MM.1S (cell line): ENCODE data around the gene MIOX.

Source experiments
- DNase-seq: peaks from one replicate; pipeline ENCODE4 v3.0.0-alpha.2; 2015
- H2AFZ ChIP-seq: fragments of 300-600 bp; sonication (generic); 2 replicates; pipeline ENCODE4 v1.6.0; 2016; ENCODE audit warnings: antibody characterized with exemption, low read length
- H3F3A ChIP-seq: fragments of 300-600 bp; sonication (generic); 2 replicates; pipeline ENCODE4 v1.6.1; 2016; ENCODE audit warnings: mild to moderate bottlenecking, antibody characterized with exemption, low read length, moderate library complexity, mixed read lengths; ENCODE audit not compliant: insufficient read depth
- H3K27ac ChIP-seq: fragments of 300-600 bp; sonication (generic); 2 replicates; pipeline ENCODE4 v1.5.1; 2016; ENCODE audit warnings: mild to moderate bottlenecking, low read length
- H3K27me3 ChIP-seq: fragments of 300-600 bp; sonication (generic); replicated peaks from 2 replicates; pipeline ENCODE4 v1.6.0; 2016; ENCODE audit warnings: low read length; ENCODE audit not compliant: insufficient read depth
- H3K36me3 ChIP-seq: fragments of 300-600 bp; sonication (generic); replicated peaks from 2 replicates; pipeline ENCODE4 v1.6.1; 2016; ENCODE audit warnings: mild to moderate bottlenecking, low read length, mixed read lengths; ENCODE audit not compliant: insufficient read depth
- H3K4me1 ChIP-seq: fragments of 300-600 bp; sonication (generic); 2 replicates; pipeline ENCODE4 v1.6.1; 2016; ENCODE audit warnings: low read length, mixed read lengths
- H3K4me2 ChIP-seq: fragments of 300-600 bp; sonication (generic); 2 replicates; pipeline ENCODE4 v1.6.0; 2016; ENCODE audit warnings: low read depth, low read length
- H3K4me3 ChIP-seq: fragments of 300-600 bp; sonication (generic); 2 replicates; pipeline ENCODE4 v1.5.1; 2016; ENCODE audit warnings: low read length, mixed read lengths
- H3K79me2 ChIP-seq: fragments of 300-600 bp; sonication (generic); 2 replicates; pipeline ENCODE4 v1.6.1; 2016; ENCODE audit warnings: mixed run types, low read length, mixed read lengths
- H3K9ac ChIP-seq: fragments of 300-600 bp; sonication (generic); 2 replicates; pipeline ENCODE4 v1.6.1; 2016; ENCODE audit warnings: low read length, mixed read lengths
- H3K9me2 ChIP-seq: fragments of 300-600 bp; sonication (generic); replicated peaks from 2 replicates; pipeline ENCODE4 v1.6.1; 2016; ENCODE audit warnings: mild to moderate bottlenecking, low read length, mixed read lengths; ENCODE audit not compliant: insufficient read depth
- H3K9me3 ChIP-seq: fragments of 300-600 bp; sonication (generic); replicated peaks from 2 replicates; pipeline ENCODE4 v1.6.1; 2016; ENCODE audit warnings: mild to moderate bottlenecking, low read length, mixed read lengths; ENCODE audit not compliant: insufficient read depth
- H4K20me1 ChIP-seq: fragments of 300-600 bp; sonication (generic); 2 replicates; pipeline ENCODE4 v1.6.1; 2016; ENCODE audit warnings: mild to moderate bottlenecking, low read length, moderate library complexity, mixed read lengths; ENCODE audit not compliant: insufficient read depth
- EZH2 ChIP-seq: fragments of 300-600 bp; sonication (generic); optimal IDR thresholded peaks from 2 replicates; pipeline ENCODE3; 2017; ENCODE audit warnings: low read depth, mild to moderate bottlenecking, antibody characterized with exemption, low read length, mixed read lengths
- EZH2phosphoT487 ChIP-seq: fragments of 300-600 bp; sonication (generic); IDR thresholded peaks from 2 replicates; pipeline ENCODE4 v1.6.1; 2018; ENCODE audit warnings: antibody characterized with exemption, low read length
- TF ChIP-seq, protein P1 (sequence below): fragments of 300-600 bp; sonication (generic); IDR thresholded peaks from 2 replicates; pipeline ENCODE4 v1.5.1; 2016; ENCODE audit warnings: antibody characterized with exemption, low read length, mixed read lengths

The MIOX gene

DNA sequence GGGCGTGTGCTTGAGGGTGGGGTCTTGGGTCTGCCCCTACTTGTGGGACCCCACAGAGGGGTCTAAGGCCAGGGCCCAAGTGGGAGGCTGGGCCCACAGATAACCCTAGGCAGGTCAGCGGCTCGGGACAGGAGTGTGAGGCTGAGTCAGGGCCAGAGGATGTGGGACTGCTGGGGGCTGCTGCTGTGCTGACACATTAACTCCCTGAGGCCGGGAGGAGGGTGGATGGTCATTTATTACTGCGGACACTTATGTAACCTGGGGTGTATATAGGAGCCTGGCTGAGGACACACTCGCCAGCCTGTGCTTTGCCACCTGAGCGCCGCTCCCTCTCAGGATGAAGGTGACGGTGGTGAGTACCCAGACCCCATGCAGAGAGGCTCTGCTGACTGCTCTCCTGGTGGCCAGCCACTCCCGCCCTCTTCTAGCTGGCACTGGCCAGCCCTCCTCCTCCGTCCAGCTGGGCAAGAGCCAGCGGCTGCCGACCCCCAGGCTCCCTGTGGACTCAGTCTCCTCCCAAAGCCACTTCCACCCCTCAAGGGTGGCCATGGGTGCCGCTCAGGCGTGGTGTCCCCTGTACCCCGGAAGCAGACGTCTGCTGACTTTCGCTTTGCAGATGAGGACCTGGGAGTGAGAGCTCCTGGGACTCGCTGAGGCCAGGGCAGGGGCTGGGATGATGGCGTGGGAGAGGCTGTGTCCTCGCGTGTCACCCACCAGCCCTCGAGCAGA lies at the start of gene MIOX:
MIOX (plus strand) TSS at position 299 of the 729 bp plus-strand sequence; CDS start at position 338, 39 bp downstream.
- Histone ChIP-seq H3K9me2 (no peaks in the 10 kb centered on the region), H3K4me3 (no peak within 1 kb of the TSS), H3K27ac (no peak within 1 kb of the TSS), H3K4me1 (no peaks in the 10 kb centered on the region), H2AFZ (no peak within 1 kb of the TSS), H3K36me3 (no peaks in the 10 kb centered on the region), H3K9me3 (no peaks in the 10 kb centered on the region), H3K79me2 (no peaks in the 10 kb centered on the region), H3K9ac (no peak within 1 kb of the TSS), H3K4me2 (0 out of 2 replicates have a peak within 1 kb of the TSS, but pooled peaks have one; percentile 0), H4K20me1 (no peaks in the 10 kb centered on the region), H3F3A (no peaks in the 10 kb centered on the region), H3K27me3 (no peaks in the 10 kb centered on the region)
- TF ChIP-seq EZH2phosphoT487, result no peak
- TF ChIP-seq, protein P1, sequence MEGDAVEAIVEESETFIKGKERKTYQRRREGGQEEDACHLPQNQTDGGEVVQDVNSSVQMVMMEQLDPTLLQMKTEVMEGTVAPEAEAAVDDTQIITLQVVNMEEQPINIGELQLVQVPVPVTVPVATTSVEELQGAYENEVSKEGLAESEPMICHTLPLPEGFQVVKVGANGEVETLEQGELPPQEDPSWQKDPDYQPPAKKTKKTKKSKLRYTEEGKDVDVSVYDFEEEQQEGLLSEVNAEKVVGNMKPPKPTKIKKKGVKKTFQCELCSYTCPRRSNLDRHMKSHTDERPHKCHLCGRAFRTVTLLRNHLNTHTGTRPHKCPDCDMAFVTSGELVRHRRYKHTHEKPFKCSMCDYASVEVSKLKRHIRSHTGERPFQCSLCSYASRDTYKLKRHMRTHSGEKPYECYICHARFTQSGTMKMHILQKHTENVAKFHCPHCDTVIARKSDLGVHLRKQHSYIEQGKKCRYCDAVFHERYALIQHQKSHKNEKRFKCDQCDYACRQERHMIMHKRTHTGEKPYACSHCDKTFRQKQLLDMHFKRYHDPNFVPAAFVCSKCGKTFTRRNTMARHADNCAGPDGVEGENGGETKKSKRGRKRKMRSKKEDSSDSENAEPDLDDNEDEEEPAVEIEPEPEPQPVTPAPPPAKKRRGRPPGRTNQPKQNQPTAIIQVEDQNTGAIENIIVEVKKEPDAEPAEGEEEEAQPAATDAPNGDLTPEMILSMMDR, result no peak
- no peak for TF ChIP-seq EZH2
- no peak for DNase-seq

DNA sequence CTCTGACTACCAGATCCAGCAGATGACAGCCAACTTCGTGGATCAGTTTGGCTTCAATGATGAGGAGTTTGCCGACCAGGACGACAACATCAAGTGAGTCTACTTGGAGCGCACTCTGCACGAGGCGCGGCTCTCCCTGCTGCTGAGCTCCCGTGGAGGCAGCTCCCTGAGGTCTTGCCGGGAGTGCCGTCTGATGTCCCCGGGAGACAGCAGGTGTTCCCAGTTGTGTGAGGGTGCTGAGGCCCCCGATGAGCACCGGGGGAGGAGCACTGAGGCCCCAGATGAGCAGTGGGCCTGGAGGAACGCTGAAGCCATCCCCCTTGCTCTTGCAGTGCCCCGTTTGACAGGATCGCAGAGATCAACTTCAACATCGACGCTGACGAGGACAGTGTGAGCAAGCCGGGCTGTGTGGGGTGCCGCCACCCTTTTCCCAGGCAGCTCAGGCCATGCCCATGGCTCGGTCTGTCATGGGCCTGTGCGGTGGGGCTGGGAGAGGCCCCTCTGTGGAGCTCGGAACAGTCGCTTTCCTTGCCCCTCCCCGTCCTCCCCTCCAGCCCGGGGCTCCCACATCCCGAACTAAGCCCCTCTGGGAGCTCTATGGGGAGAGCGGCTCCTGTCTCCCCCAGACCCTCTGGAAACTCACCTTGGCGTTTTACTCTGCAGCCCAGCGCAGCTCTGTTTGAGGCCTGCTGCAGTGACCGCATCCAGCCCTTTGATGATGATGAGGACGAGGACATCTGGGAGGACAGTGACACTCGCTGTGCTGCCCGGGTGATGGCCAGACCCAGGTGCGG lies 49.0 kb upstream of the MIOX start:
- Histone ChIP-seq H3K27me3 (no peaks in the 10 kb centered on the region), H3K9me2 (no peaks in the 10 kb centered on the region), H3K9me3 (no peaks in the 10 kb centered on the region), H2AFZ (no peak overlapping the region), H3K9ac (no peak overlapping the region), H3K4me3 (no peak overlapping the region), H3K4me1 (no peaks in the 10 kb centered on the region), H3K27ac (no peak overlapping the region), H3K79me2 (no peaks in the 10 kb centered on the region), H4K20me1 (no peaks in the 10 kb centered on the region), H3K36me3 (no peaks in the 10 kb centered on the region), H3F3A (no peaks in the 10 kb centered on the region), H3K4me2 (no peak overlapping the region)
- no peak for DNase-seq
- TF ChIP-seq EZH2phosphoT487, result no peak
- TF ChIP-seq, protein P1, result no peak
- TF ChIP-seq EZH2, result no peak

DNA sequence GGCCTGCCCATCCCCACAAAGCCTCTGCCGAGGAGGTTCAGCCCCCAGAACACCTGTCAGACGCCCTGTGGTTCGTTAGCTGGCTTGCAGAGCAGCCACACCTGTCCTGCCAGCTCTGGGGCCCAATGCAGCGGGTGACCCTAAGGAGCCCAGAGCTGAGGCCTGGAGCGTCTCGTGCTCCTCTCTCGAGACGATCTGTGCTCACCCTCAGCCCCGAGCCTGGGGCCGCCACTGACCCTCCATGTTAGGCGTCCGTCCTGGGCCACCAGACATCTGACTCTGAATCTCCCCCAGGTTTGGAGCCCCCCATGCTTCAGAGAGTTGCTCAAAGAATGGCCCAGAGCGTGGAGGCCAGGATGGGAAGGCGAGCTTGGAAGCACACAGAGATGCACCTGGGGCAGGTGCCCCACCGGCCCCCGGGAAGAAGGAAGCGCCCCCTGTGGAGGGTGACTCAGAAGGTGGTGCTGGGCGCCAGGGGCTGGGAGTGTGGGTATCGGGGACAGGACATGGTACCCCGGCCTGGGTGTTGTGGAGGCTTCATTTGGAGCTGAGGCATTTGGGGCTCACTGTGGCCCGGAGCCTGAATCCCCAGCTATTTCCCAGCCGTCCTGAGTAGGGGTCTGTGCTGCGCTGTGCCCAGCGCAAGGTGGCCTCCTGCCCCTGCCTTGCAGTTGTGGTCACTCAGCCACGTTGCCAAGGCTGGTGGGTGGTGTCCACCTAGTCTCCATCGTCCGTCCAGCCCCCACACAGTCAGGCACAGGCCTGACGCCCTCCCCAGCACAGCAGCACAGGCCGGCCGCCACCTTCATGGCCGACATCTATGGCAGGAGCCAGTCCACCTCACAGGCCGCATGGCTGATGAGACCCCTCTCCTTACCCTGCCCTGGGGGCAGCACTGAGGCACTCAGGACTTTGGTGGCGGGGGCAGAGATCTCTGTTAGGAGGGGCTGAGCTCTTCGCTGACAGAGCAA lies 48.1 kb upstream of the MIOX start:
- Histone ChIP-seq H3K36me3 (no peaks in the 10 kb centered on the region), H3K4me3 (no peak overlapping the region), H3K79me2 (no peaks in the 10 kb centered on the region), H3F3A (no peaks in the 10 kb centered on the region), H3K27me3 (no peaks in the 10 kb centered on the region), H3K27ac (no peak overlapping the region), H3K9me2 (no peaks in the 10 kb centered on the region), H3K9ac (no peak overlapping the region), H3K9me3 (no peaks in the 10 kb centered on the region), H2AFZ (no peak overlapping the region), H4K20me1 (no peaks in the 10 kb centered on the region), H3K4me1 (no peaks in the 10 kb centered on the region), H3K4me2 (no peak overlapping the region)
- no peak for TF ChIP-seq EZH2
- no peak for TF ChIP-seq EZH2phosphoT487
- TF ChIP-seq, protein P1, result no peak
- DNase-seq, result no peak
